Adipocyte (in vitro differentiated cells): ENCODE data around the gene KLHL35.

ENCODE experiments used
- DNase-seq: peaks from one replicate; pipeline ENCODE4 v3.0.0-alpha.2; 2015; ENCODE audit warnings: low read depth
- H3K27me3 ChIP-seq: replicated peaks from 2 replicates; pipeline ENCODE4 v1.7.0; 2013; ENCODE audit warnings: mild to moderate bottlenecking, low read length, moderate library complexity; ENCODE audit not compliant: control insufficient read depth, insufficient read depth
- H3K36me3 ChIP-seq: 2 replicates; pipeline ENCODE4 v1.7.0; 2013; ENCODE audit warnings: low read length, mild to moderate bottlenecking, moderate library complexity; ENCODE audit not compliant: control insufficient read depth, insufficient read depth, severe bottlenecking
- H3K4me1 ChIP-seq: 2 replicates; pipeline ENCODE4 v1.7.0; 2013; ENCODE audit warnings: mild to moderate bottlenecking, low read length, moderate library complexity; ENCODE audit not compliant: control insufficient read depth, insufficient read depth
- H3K4me3 ChIP-seq: 2 replicates; pipeline ENCODE4 v1.7.0; 2013; ENCODE audit warnings: mild to moderate bottlenecking, low read length, moderate library complexity
- H3K9ac ChIP-seq: 2 replicates; pipeline ENCODE4 v1.7.0; 2013; ENCODE audit warnings: mild to moderate bottlenecking, low read length, moderate library complexity
- H3K9me3 ChIP-seq: 2 replicates; pipeline ENCODE4 v1.7.0; 2013; ENCODE audit warnings: mild to moderate bottlenecking, low read length, moderate library complexity; ENCODE audit not compliant: control insufficient read depth

KLHL35 gene

DNA sequence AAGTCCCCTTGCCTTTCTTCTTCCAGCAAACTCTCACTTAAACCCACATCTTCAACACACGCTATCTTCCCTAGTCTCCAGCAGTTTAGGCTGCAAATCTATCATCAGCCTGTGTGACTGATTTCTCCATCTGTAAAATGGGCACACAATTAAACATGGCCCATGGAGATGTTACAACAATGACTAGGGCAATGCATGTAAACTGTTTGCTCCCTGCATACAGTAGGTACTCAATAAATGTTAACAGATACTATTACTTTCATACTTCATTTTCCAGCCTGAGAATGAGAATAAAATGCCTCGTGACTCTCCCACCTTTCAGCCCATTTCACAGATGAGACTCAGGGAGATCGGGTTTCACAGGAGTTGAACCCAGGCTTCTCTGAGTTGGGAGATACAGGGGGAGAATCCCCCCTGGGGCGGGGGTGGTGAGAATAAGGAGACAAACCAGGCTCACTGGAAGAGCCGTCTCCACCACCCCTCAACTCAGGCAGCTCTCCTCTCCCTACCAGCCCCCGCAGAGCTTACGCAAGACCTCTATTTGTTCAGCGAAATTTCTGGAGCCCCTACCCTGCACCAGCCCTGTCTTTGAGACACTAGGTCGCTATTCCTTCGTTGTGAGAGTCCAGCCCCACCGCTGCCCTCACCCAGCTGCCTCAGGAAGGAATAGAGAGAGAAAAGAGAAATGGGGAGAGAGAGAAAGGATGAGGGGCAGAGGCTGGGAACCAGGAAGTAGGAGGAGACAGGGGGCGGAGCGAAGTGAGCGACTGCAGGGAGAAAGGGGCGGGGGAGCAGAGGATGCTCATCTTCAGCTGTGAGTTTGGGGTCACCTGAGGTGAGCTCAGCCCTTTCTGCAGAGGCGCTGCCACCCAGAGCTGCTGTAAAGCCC lies 42.1 kb upstream of the KLHL35 start:
- Histone ChIP-seq H3K9me3 (no peaks in the 10 kb centered on the region), H3K4me3 (no peak overlapping the region), H3K4me1 (peaks cover 10% of the 10 kb centered on the region), H3K27me3 (no peaks in the 10 kb centered on the region), H3K9ac (no peak overlapping the region), H3K36me3 (no peaks in the 10 kb centered on the region)
- DNase-seq: peak; percentile 42

- Histone ChIP-seq H3K4me1 (peaks cover 10% of the 10 kb centered on the region), H3K36me3 (no peaks in the 10 kb centered on the region), H3K9ac (peak overlapping the region; percentile 13), H3K9me3 (no peaks in the 10 kb centered on the region), H3K4me3 (no peak overlapping the region), H3K27me3 (no peaks in the 10 kb centered on the region)
- DNase-seq: no peak
Measured at GRCh38 chr11:75474240-75474639, 41.2 kb upstream of the KLHL35 start.

DNA sequence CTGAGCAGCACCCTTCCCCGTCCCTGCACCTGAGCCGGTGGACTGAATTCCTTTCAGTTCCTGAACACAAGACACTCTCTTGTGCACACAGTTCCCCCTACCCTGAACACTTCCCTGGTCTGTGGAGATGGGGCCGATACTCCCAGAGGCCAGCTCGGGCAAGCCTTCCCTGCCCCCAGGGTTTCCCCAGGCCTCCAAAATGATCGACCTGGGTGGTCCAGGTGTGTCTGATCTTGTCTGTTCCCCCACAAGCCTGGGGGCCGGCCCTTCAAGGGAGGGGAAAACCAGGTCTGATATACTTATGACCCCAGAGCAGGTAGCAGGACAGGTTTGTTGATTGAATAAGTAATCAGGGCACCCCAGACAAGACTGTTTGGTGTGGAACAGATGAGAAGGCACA lies 40.7 kb upstream of the KLHL35 start:
- Histone ChIP-seq H3K9me3 (no peaks in the 10 kb centered on the region), H3K4me3 (no peak overlapping the region), H3K4me1 (peaks cover 14% of the 10 kb centered on the region), H3K9ac (peak overlapping the region; percentile 13), H3K36me3 (no peaks in the 10 kb centered on the region), H3K27me3 (no peaks in the 10 kb centered on the region)
- no peak for DNase-seq

DNA sequence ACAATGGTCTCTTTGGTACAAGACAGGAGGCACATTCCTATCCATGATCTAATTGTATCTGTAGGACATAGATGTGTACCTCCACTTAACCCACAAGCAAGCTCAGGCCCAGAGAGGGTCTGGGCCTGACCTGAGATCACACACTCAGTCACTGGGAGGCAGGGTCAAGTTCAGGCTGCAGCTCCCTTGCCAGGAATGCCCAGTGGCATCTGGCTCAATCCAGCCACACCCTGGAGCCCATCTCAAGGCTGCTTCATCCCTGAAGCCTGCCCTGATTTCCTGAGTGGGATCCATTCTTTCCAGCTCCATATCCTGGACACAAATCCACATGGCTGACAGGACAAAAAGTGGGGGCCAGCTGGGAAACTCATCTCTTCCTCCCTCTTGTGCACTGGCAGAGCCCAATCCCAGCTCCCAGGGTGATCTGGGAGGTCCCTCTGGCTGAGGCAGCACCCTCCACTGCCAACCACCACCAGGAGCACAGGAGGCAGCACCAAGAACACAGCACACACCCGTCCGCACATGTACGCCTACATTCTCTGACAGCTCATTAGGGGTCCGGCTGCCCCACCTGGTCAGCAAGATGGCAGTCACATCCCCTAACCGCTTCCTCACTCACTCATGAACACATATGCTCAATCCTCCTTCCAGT lies 39.2 kb upstream of the KLHL35 start:
- DNase-seq: no peak
- Histone ChIP-seq H3K27me3 (no peaks in the 10 kb centered on the region), H3K4me3 (no peak overlapping the region), H3K4me1 (peaks cover 16% of the 10 kb centered on the region), H3K36me3 (no peaks in the 10 kb centered on the region), H3K9me3 (no peaks in the 10 kb centered on the region), H3K9ac (no peak overlapping the region)

GRCh38 chr11:75471176-75471973 lies 38.4 kb upstream of the KLHL35 start:
- peaks cover 16% of the 10 kb centered on the region for H3K4me1 ChIP-seq
- H3K9me3 ChIP-seq: no peaks in the 10 kb centered on the region
- DNase-seq: no peak
- H3K4me3 ChIP-seq: no peak overlapping the region
- no peak overlapping the region for H3K9ac ChIP-seq
- no peaks in the 10 kb centered on the region for H3K36me3 ChIP-seq
- no peaks in the 10 kb centered on the region for H3K27me3 ChIP-seq

DNA sequence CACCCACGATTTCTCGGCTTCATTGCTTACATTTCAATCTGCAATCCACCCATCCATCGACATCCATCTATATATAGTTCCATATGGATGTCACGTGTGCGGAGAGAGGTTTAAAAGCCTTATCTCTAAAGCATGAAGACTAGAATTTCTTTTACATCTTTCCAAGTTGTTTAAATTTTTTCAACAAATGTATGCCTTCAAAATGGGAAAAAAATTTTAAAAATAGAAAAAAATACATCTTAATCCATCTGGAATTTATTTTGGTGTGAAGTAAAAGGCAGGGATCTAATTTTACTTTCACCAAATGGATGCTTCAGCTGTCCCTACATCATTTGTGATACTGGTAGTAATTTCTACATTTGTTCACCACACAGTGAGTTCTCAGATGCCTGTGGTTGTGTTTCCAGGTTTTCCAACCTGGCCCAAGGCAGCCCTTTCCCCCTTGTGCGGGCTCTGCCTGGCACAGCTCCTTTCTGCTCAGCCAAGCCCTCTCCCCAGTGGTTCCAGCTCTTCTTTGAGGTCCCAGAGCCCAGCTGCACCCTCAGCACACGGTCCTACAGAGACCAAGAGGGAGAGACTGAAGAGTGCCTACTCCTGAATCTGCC lies 37.6 kb upstream of the KLHL35 start:
- Histone ChIP-seq H3K36me3 (no peaks in the 10 kb centered on the region), H3K4me1 (peaks cover 16% of the 10 kb centered on the region), H3K9me3 (no peaks in the 10 kb centered on the region)

DNA sequence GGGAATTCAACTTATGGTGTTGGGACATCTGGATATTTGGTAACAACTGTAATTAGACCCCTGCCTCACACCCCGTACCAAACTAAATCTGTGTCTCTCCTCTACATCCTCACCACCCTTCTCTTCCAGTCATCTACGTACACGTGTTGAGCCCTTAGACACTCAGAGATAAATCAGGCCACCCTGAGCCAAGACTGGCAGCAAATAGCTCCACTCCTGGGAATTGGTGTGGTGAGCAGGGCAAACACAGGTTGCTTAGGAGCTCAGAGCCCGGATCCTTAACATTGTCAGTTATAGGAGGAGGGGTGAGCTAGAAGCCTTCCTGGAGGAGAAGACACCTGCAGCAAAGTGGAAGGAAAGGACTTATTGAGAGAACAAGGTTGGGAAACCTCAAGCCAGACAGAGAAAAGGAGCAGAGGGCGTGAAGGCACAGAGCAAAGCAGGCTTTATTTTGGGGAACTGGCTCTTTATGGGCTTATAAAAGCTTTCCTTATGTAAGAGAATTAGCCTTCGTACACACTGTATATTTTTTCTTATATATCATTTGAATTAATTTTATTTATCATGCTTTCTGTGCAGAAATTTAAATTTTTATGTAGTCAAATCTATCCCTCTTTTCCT lies 36.9 kb upstream of the KLHL35 start:
- DNase-seq: no peak
- no peak overlapping the region for H3K4me3 ChIP-seq
- H3K9ac ChIP-seq: no peak overlapping the region
- peaks cover 13% of the 10 kb centered on the region for H3K4me1 ChIP-seq
- H3K36me3 ChIP-seq: no peaks in the 10 kb centered on the region
- no peaks in the 10 kb centered on the region for H3K27me3 ChIP-seq
- no peaks in the 10 kb centered on the region for H3K9me3 ChIP-seq

More for the DNA sequence above, 37.6 kb upstream of the KLHL35 start:
- Histone ChIP-seq H3K9ac (no peak overlapping the region), H3K4me3 (no peak overlapping the region), H3K27me3 (no peaks in the 10 kb centered on the region)
- no peak for DNase-seq

GRCh38 chr11:75468534-75469340 lies 35.7 kb upstream of the KLHL35 start:
- H3K36me3 ChIP-seq: no peaks in the 10 kb centered on the region
- H3K9ac ChIP-seq: no peak overlapping the region
- no peak overlapping the region for H3K4me3 ChIP-seq
- DNase-seq: peak; percentile 36
- no peaks in the 10 kb centered on the region for H3K9me3 ChIP-seq
- H3K27me3 ChIP-seq: no peaks in the 10 kb centered on the region
- peaks cover 6% of the 10 kb centered on the region for H3K4me1 ChIP-seq

DNA sequence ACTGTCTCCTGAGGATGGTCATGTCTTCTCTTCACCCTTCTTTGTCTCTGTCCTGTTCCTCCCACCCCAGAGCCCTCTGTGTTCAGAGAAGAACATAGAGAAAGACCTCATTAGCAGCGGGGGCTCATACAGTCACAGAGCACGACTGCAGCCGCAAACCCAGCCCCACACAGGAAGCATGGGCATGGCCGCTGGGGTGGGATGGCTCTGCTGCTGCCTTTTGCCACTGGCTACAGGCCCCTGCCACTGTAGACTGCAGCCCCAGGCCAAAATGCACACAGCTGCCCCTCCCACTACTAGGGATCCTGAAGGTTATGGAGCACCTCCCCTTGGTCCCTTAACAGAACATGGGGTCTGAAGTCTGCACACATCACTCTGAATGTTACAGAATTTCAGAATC lies 34.9 kb upstream of the KLHL35 start:
- Histone ChIP-seq H3K9me3 (no peaks in the 10 kb centered on the region), H3K36me3 (no peaks in the 10 kb centered on the region), H3K9ac (no peak overlapping the region), H3K27me3 (no peaks in the 10 kb centered on the region), H3K4me1 (peaks cover 6% of the 10 kb centered on the region), H3K4me3 (no peak overlapping the region)
- DNase-seq: no peak

- no peaks in the 10 kb centered on the region for H3K36me3 ChIP-seq
- H3K27me3 ChIP-seq: no peaks in the 10 kb centered on the region
- DNase-seq: no peak
- H3K9me3 ChIP-seq: no peaks in the 10 kb centered on the region
- H3K4me1 ChIP-seq: peaks cover 6% of the 10 kb centered on the region
- H3K9ac ChIP-seq: no peak overlapping the region
- H3K4me3 ChIP-seq: no peak overlapping the region
Measured at GRCh38 chr11:75467311-75467710, 34.3 kb upstream of the KLHL35 start.
